22Rv1 (cell line): Measurements from ENCODE around the gene HNRNPDL.

Source experiments
- ZFX ChIP-seq: fragments of 450-650 bp; IDR thresholded peaks from 2 replicates; pipeline ENCODE4 v1.6.1; 2017; ENCODE audit warnings: antibody characterized with exemption, borderline replicate concordance
- TF ChIP-seq, protein P1 (sequence below): fragments of 450-650 bp; IDR thresholded peaks from 2 replicates; pipeline ENCODE4 v1.5.1; 2017; ENCODE audit warnings: mild to moderate bottlenecking

DNA sequence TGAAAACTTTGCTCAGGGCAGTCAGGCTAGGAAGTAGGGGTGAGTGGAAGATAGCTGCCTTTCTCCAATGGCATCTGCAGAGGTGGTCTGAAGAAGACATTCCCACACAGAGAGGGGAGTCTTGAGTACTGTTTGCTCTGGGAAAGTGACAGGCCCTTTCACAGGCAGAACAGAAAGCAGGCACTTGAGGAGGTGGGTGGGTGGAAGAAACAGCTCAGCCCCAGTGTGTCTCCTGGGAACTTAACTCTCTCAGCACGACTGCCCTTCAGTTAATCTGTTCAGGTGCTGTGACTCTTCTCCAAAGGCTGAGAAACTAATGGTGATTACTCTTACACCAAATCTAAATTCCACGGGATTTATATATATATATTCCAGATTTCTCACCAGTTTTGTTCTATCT, 28.5 kb upstream of the HNRNPDL start:
- TF ChIP-seq, protein P1, sequence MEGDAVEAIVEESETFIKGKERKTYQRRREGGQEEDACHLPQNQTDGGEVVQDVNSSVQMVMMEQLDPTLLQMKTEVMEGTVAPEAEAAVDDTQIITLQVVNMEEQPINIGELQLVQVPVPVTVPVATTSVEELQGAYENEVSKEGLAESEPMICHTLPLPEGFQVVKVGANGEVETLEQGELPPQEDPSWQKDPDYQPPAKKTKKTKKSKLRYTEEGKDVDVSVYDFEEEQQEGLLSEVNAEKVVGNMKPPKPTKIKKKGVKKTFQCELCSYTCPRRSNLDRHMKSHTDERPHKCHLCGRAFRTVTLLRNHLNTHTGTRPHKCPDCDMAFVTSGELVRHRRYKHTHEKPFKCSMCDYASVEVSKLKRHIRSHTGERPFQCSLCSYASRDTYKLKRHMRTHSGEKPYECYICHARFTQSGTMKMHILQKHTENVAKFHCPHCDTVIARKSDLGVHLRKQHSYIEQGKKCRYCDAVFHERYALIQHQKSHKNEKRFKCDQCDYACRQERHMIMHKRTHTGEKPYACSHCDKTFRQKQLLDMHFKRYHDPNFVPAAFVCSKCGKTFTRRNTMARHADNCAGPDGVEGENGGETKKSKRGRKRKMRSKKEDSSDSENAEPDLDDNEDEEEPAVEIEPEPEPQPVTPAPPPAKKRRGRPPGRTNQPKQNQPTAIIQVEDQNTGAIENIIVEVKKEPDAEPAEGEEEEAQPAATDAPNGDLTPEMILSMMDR: no peak
- no peak for TF ChIP-seq ZFX
